ENCODE measurements around the gene MCC.

The MCC gene

GRCh38 chr5:113003763-113004162 is 484.5 kb downstream of the MCC start:
- Histone ChIP-seq H3K9me3 (ENCODE audit: control insufficient read depth, insufficient read depth, low read length) (no peaks in the 10 kb centered on the region), H3K4me1 (ENCODE audit: control insufficient read depth, insufficient read depth, low read length) (no peaks in the 10 kb centered on the region; the same call in 1 of the 2 replicates), H3K27me3 (ENCODE audit: control insufficient read depth, insufficient read depth, low read length) (no peaks in the 10 kb centered on the region), H3K9ac (ENCODE audit: low read depth, low read length) (no peak overlapping the region), H3K4me3 (ENCODE audit: low read depth, low read length) (no peak overlapping the region), H3K27ac (ENCODE audit: low read depth, low read length) (no peak overlapping the region), H3K36me3 (ENCODE audit: control insufficient read depth, insufficient read depth, low read length) (peaks cover 81% of the 10 kb centered on the region)

- Histone ChIP-seq H3K9ac (ENCODE audit: low read depth, low read length) (no peak overlapping the region), H3K27ac (ENCODE audit: low read depth, low read length) (no peak overlapping the region), H3K4me3 (ENCODE audit: low read depth, low read length) (no peak overlapping the region), H3K27me3 (ENCODE audit: control insufficient read depth, insufficient read depth, low read length) (no peaks in the 10 kb centered on the region), H3K36me3 (ENCODE audit: control insufficient read depth, insufficient read depth, low read length) (peaks cover 74% of the 10 kb centered on the region), H3K9me3 (ENCODE audit: control insufficient read depth, insufficient read depth, low read length) (no peaks in the 10 kb centered on the region), H3K4me1 (ENCODE audit: control insufficient read depth, insufficient read depth, low read length) (no peaks in the 10 kb centered on the region; the same call in 1 of the 2 replicates)
Measured at GRCh38 chr5:113002423-113002822, 485.8 kb downstream of the MCC start.

- Histone ChIP-seq H3K27ac (ENCODE audit: low read depth, low read length) (no peak overlapping the region), H3K4me3 (ENCODE audit: low read depth, low read length) (no peak overlapping the region), H3K9ac (ENCODE audit: low read depth, low read length) (no peak overlapping the region), H3K36me3 (ENCODE audit: control insufficient read depth, insufficient read depth, low read length) (peaks cover 80% of the 10 kb centered on the region), H3K9me3 (ENCODE audit: control insufficient read depth, insufficient read depth, low read length) (no peaks in the 10 kb centered on the region), H3K27me3 (ENCODE audit: control insufficient read depth, insufficient read depth, low read length) (no peaks in the 10 kb centered on the region), H3K4me1 (ENCODE audit: control insufficient read depth, insufficient read depth, low read length) (no peaks in the 10 kb centered on the region; the same call in 1 of the 2 replicates)
Measured at GRCh38 chr5:113000466-113000865, 487.8 kb downstream of the MCC start.

GRCh38 chr5:112998296-112998695 is 490.0 kb downstream of the MCC start:
- no peaks in the 10 kb centered on the region; the same call in 1 of the 2 replicates for H3K4me1 ChIP-seq (ENCODE audit: control insufficient read depth, insufficient read depth, low read length)
- no peak overlapping the region for H3K9ac ChIP-seq (ENCODE audit: low read depth, low read length)
- no peak overlapping the region for H3K27ac ChIP-seq (ENCODE audit: low read depth, low read length)
- no peaks in the 10 kb centered on the region for H3K9me3 ChIP-seq (ENCODE audit: control insufficient read depth, insufficient read depth, low read length)
- H3K4me3 ChIP-seq (ENCODE audit: low read depth, low read length), result no peak overlapping the region
- no peaks in the 10 kb centered on the region for H3K27me3 ChIP-seq (ENCODE audit: control insufficient read depth, insufficient read depth, low read length)
- peaks cover 71% of the 10 kb centered on the region for H3K36me3 ChIP-seq (ENCODE audit: control insufficient read depth, insufficient read depth, low read length)

GRCh38 chr5:112996830-112997374 is 491.4 kb downstream of the MCC start:
- peaks cover 71% of the 10 kb centered on the region for H3K36me3 ChIP-seq (ENCODE audit: control insufficient read depth, insufficient read depth, low read length)
- H3K4me3 ChIP-seq (ENCODE audit: low read depth, low read length), result no peak overlapping the region
- H3K4me1 ChIP-seq (ENCODE audit: control insufficient read depth, insufficient read depth, low read length), result no peaks in the 10 kb centered on the region; the same call in 1 of the 2 replicates
- H3K27me3 ChIP-seq (ENCODE audit: control insufficient read depth, insufficient read depth, low read length), result no peaks in the 10 kb centered on the region
- H3K27ac ChIP-seq (ENCODE audit: low read depth, low read length), result no peak overlapping the region
- no peak overlapping the region for H3K9ac ChIP-seq (ENCODE audit: low read depth, low read length)
- H3K9me3 ChIP-seq (ENCODE audit: control insufficient read depth, insufficient read depth, low read length), result no peaks in the 10 kb centered on the region

- Histone ChIP-seq H3K27ac (ENCODE audit: low read depth, low read length) (no peak overlapping the region), H3K9me3 (ENCODE audit: control insufficient read depth, insufficient read depth, low read length) (no peaks in the 10 kb centered on the region), H3K27me3 (ENCODE audit: control insufficient read depth, insufficient read depth, low read length) (no peaks in the 10 kb centered on the region), H3K4me1 (ENCODE audit: control insufficient read depth, insufficient read depth, low read length) (no peaks in the 10 kb centered on the region; the same call in 1 of the 2 replicates), H3K4me3 (ENCODE audit: low read depth, low read length) (no peak overlapping the region), H3K36me3 (ENCODE audit: control insufficient read depth, insufficient read depth, low read length) (peaks cover 63% of the 10 kb centered on the region), H3K9ac (ENCODE audit: low read depth, low read length) (no peak overlapping the region)
Measured at GRCh38 chr5:112995764-112996618, 492.3 kb downstream of the MCC start.

- Histone ChIP-seq H3K36me3 (ENCODE audit: control insufficient read depth, insufficient read depth, low read length) (peaks cover 20% of the 10 kb centered on the region), H3K9me3 (ENCODE audit: control insufficient read depth, insufficient read depth, low read length) (no peaks in the 10 kb centered on the region), H3K27me3 (ENCODE audit: control insufficient read depth, insufficient read depth, low read length) (no peaks in the 10 kb centered on the region), H3K4me1 (ENCODE audit: control insufficient read depth, insufficient read depth, low read length) (peaks cover 38% of the 10 kb centered on the region), H3K27ac (ENCODE audit: low read depth, low read length) (no peak overlapping the region), H3K4me3 (ENCODE audit: low read depth, low read length) (no peak overlapping the region), H3K9ac (ENCODE audit: low read depth, low read length) (no peak overlapping the region)
Measured at GRCh38 chr5:112986224-112986623, 502.0 kb downstream of the MCC start.

- Histone ChIP-seq H3K27ac (ENCODE audit: low read depth, low read length) (peak overlapping the region; percentile 22), H3K9me3 (ENCODE audit: control insufficient read depth, insufficient read depth, low read length) (no peaks in the 10 kb centered on the region), H3K4me1 (ENCODE audit: control insufficient read depth, insufficient read depth, low read length) (peaks cover 58% of the 10 kb centered on the region), H3K9ac (ENCODE audit: low read depth, low read length) (no peak overlapping the region), H3K27me3 (ENCODE audit: control insufficient read depth, insufficient read depth, low read length) (no peaks in the 10 kb centered on the region), H3K36me3 (ENCODE audit: control insufficient read depth, insufficient read depth, low read length) (peaks cover 13% of the 10 kb centered on the region), H3K4me3 (ENCODE audit: low read depth, low read length) (no peak overlapping the region)
Measured at GRCh38 chr5:112983363-112983762, 504.9 kb downstream of the MCC start.

- Histone ChIP-seq H3K27ac (ENCODE audit: low read depth, low read length) (no peak overlapping the region), H3K4me3 (ENCODE audit: low read depth, low read length) (peak overlapping the region; percentile 90), H3K9ac (ENCODE audit: low read depth, low read length) (no peak overlapping the region), H3K9me3 (ENCODE audit: control insufficient read depth, insufficient read depth, low read length) (no peaks in the 10 kb centered on the region), H3K36me3 (ENCODE audit: control insufficient read depth, insufficient read depth, low read length) (peaks cover 13% of the 10 kb centered on the region), H3K27me3 (ENCODE audit: control insufficient read depth, insufficient read depth, low read length) (no peaks in the 10 kb centered on the region), H3K4me1 (ENCODE audit: control insufficient read depth, insufficient read depth, low read length) (peaks cover 54% of the 10 kb centered on the region)
Measured at GRCh38 chr5:112979723-112980122, 508.5 kb downstream of the MCC start.

GRCh38 chr5:112978836-112979235 is 509.4 kb downstream of the MCC start:
- Histone ChIP-seq H3K9me3 (ENCODE audit: control insufficient read depth, insufficient read depth, low read length) (no peaks in the 10 kb centered on the region), H3K27ac (ENCODE audit: low read depth, low read length) (peak overlapping the region; percentile 7)

GRCh38 chr5:112977440-112977861 is 510.8 kb downstream of the MCC start:
- Histone ChIP-seq H3K4me1 (ENCODE audit: control insufficient read depth, insufficient read depth, low read length) (peaks cover 32% of the 10 kb centered on the region), H3K9ac (ENCODE audit: low read depth, low read length) (peak overlapping the region; percentile 70), H3K27me3 (ENCODE audit: control insufficient read depth, insufficient read depth, low read length) (no peaks in the 10 kb centered on the region), H3K27ac (ENCODE audit: low read depth, low read length) (peak overlapping the region; percentile 96), H3K9me3 (ENCODE audit: control insufficient read depth, insufficient read depth, low read length) (no peaks in the 10 kb centered on the region), H3K4me3 (ENCODE audit: low read depth, low read length) (peak overlapping the region; percentile 90), H3K36me3 (ENCODE audit: control insufficient read depth, insufficient read depth, low read length) (peaks cover 8% of the 10 kb centered on the region)

More at GRCh38 chr5:112978836-112979235, 509.4 kb downstream of the MCC start:
- Histone ChIP-seq H3K4me3 (ENCODE audit: low read depth, low read length) (peak overlapping the region; percentile 90), H3K9ac (ENCODE audit: low read depth, low read length) (no peak overlapping the region), H3K27me3 (ENCODE audit: control insufficient read depth, insufficient read depth, low read length) (no peaks in the 10 kb centered on the region), H3K4me1 (ENCODE audit: control insufficient read depth, insufficient read depth, low read length) (peaks cover 46% of the 10 kb centered on the region), H3K36me3 (ENCODE audit: control insufficient read depth, insufficient read depth, low read length) (peaks cover 10% of the 10 kb centered on the region)
